HG02623 (cell line): ENCODE results near the gene PPTC7.
"Not testable (repeated sequence)": the region's sequence is repeated elsewhere in the genome, so short reads cannot be mapped to it uniquely, and the experiment has no call there.

ENCODE experiments used
- ATAC-seq: cut with Tn5 transposase; IDR thresholded peaks from one replicate; pipeline ENCODE4 v1.9.1; 2021; ENCODE audit warnings: moderate library complexity; ENCODE audit not compliant: unreplicated experiment

The PPTC7 gene

GRCh38 chr12:110562386-110562785 is 20.7 kb downstream of the PPTC7 start:
- ATAC-seq: not testable (repeated sequence)

DNA sequence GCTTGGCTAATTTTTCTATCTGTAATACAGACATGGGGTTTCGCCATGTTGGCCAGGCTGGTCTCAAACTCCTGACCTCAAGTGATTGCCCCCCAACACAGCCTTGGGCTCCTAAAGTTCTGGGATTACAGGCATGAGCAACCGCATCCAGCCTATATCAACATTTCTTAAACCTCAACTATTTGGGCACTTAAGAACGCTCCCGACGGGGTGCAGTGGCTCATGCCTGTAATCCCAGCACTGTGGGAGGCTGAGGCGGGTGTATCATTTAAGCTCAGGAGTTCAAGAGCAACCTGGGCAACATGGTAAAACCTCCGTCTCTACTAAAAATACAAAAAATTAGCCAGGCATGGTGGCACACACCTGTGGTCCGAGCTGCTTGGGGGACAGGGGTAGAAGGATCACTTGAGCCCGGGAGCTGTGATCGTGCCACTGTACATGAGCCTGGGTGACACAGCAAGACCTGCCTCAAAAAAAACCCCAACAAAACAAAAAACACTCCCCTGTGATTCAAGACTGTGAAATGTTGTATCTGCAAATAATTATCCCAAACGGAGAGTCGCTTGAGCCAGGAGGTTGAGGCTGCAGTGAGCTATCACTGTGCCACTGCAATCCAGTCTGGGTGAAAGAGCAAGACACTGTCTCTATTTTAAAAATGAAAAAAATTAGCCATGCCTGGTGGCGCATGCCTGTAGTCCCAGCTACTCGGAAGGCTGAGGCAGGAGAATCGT is 21.5 kb downstream of the PPTC7 start:
- no peak for ATAC-seq

- ATAC-seq: no peak
These were observed 22.2 kb downstream of the PPTC7 start for GRCh38 chr12:110560946-110561345.

DNA sequence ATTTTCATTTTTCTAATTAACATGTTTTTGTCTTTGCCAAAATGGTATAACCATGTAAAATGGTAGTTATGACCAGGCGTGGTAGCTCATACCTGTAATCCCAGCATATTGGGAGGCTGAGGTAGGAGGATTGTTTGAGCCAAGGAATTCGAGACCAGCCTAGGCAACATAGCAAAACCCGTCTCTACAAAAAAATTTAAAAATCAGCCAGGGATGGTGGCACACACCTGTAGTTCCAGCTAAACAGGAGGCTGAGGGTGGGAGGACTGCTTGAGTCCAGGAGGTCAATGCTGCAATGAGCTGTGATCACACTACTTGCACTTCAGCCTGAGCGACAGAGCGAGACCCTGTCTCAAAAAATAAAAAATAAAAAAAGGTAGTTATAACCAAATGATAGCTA is 23.1 kb downstream of the PPTC7 start:
- no peak for ATAC-seq

- ATAC-seq: not testable (repeated sequence)
These were observed 24.2 kb downstream of the PPTC7 start for GRCh38 chr12:110558945-110559344.

- no peak for ATAC-seq
These were observed 25.8 kb downstream of the PPTC7 start for GRCh38 chr12:110557300-110557699.

DNA sequence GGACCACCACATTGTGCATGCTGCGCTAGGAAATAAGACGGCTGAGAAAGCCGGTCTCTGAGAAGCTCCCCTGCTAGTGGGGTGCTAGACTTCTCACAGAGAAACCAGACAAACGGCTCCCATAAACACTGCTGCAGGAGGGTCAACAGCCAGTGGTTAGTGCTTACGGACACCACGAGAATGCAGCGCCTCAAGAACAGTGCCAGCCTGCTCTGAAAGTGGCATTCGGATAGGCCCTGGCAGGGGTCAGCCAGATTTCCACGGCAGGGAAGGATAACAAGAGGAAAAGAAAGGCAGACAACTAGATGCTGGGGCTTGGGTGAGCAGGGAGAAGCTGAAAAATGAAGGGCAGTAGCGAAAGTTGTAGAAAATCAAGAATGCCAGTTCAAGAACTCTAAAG is 26.4 kb downstream of the PPTC7 start:
- ATAC-seq: no peak

GRCh38 chr12:110555577-110556406 is 27.3 kb downstream of the PPTC7 start:
- no peak for ATAC-seq

GRCh38 chr12:110554184-110554583 is 28.9 kb downstream of the PPTC7 start:
- no peak for ATAC-seq

DNA sequence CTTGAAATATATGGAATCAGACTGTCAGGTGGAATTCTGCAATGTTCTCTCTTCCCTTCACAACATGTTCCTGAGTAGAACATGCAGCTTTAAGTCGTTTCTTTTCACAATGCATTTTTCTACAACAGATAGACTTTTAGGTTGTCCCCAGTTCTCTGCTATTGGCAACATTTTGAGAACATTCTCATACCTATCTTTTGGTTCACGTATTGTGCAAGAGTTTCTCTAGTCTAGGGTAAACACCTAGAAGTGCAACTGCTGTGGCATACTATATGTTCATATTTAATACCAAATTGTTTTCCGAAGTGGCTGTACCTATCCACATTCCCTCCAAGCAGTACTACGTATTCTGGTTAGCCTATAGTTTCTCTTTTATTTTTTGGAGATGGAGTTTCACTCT is 32.1 kb downstream of the PPTC7 start:
- ATAC-seq: no peak

DNA sequence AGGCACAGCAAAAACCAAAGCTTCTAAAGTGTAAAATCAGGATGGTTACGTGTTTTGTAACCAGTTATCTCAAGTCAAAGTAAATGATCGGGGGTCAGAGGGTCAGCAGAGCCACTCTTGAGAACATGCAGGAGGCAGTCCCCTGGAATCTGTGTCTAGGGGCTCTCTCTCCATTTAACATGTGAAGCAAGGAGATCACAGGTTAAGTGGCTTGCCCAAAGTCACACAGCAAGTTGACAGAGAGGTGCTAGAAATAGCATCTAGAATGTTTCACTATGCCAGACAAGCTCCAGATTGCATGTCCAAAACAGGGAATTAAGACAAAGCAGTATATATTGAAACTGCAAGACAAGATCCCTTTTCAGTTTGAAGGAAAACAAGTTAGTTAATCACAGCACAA is 33.4 kb downstream of the PPTC7 start:
- ATAC-seq: no peak

- no peak for ATAC-seq
These were observed 34.4 kb downstream of the PPTC7 start for GRCh38 chr12:110548678-110549077.

DNA sequence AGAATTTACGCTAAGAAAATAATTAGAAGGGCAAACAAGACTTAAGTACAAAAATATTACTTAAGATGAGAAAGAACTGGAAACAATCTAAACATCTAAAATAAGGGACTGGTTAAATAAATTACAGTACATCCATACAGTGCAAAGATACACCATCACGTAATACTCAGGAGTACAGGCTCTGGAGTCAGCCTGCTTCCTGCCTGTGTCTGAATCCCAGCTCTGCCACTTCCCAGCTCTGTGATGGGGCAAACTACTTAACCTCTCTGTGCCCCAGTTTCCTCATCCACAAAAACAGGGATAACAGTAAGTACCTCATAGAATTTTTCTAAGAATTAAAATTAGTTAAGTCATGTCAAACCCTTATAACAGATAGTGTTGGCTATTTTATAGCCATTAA is 36.0 kb downstream of the PPTC7 start:
- ATAC-seq: no peak

DNA sequence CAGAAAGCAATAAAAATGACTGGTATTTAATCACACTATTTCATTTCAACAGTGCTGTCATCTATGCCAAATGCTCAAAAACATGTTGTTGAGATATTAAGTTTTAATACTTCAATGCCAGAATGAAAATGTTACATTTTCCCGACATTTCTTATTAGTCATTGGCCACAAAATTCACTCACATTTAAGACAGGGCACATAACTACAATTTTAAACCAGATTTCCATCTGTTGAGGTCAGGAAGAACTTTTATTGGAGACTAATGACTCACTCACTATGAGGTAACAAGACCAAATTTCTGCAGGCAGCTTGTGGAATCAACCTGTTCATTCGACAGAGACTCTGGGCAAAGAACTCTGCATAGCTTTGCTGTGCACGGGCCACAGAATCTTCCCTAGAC is 36.8 kb downstream of the PPTC7 start:
- no peak for ATAC-seq

- ATAC-seq: no peak
These were observed 37.3 kb downstream of the PPTC7 start for GRCh38 chr12:110545812-110546211.

GRCh38 chr12:110545259-110545658 is 37.9 kb downstream of the PPTC7 start:
- not testable (repeated sequence) for ATAC-seq

- no peak for ATAC-seq
These were observed 39.2 kb downstream of the PPTC7 start for GRCh38 chr12:110543965-110544364.

GRCh38 chr12:110543252-110543959 is 39.7 kb downstream of the PPTC7 start:
- ATAC-seq: no peak

DNA sequence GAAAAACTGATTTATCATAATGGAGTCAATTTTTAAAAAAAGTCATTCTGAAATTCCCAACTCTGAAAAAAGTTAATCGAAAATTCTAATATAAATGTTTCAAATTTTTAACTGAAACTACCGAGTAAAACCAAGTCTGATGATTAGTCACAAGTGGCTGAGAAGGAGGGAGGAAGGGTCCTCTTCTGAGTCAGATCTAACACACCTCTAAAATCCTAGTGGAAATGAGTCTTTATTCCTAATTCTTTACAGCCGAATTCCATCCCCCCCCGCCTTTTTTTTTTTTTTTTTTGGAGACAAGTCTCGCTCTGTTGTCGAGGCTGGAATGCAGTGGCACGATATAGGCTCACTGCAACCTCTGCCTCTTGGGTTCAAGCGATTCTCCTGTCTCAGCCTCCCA is 43.1 kb downstream of the PPTC7 start:
- ATAC-seq: no peak

- no peak for ATAC-seq
These were observed 44.1 kb downstream of the PPTC7 start for GRCh38 chr12:110538869-110539622.
